ES-I3 (cell line): ENCODE results near the gene ARMCX6.

ENCODE experiments used
- H3K36me3 ChIP-seq: 2 replicates; pipeline ENCODE4 v1.6.1; 2013; ENCODE audit warnings: mild to moderate bottlenecking, low read length, control low read depth, moderate library complexity; ENCODE audit not compliant: insufficient read depth
- H3K4me1 ChIP-seq: 2 replicates; pipeline ENCODE4 v1.6.1; 2013; ENCODE audit warnings: mild to moderate bottlenecking, control low read depth, low read length; ENCODE audit not compliant: insufficient read depth
- H3K9ac ChIP-seq: 2 replicates; pipeline ENCODE4 v1.6.1; 2013; ENCODE audit warnings: low read depth, mild to moderate bottlenecking, low read length, moderate library complexity
- H3K9me3 ChIP-seq: 2 replicates; pipeline ENCODE4 v1.6.1; 2013; ENCODE audit warnings: mild to moderate bottlenecking, low read length, moderate library complexity; ENCODE audit not compliant: control insufficient read depth, insufficient read depth

Gene ARMCX6

GRCh38 chrX:101595739-101596419 is 21.9 kb downstream of the ARMCX6 start:
- Histone ChIP-seq H3K36me3 (no peaks in the 10 kb centered on the region), H3K9ac (no peak overlapping the region), H3K9me3 (no peaks in the 10 kb centered on the region), H3K4me1 (no peaks in the 10 kb centered on the region)
